Natural killer cell treated with Interleukin-12 subunit alpha and Interleukin-12 subunit beta and Interleukin-15 and Interleukin-18, amount 100 ng/mL, for 72 hours (primary cell): ENCODE measurements around the gene WEE2. TPM values are rescaled to one million over a fixed set of nuclear protein-coding genes. Genes with fewer than 3 reads are reported as not detected.

Source experiments
- total RNA-seq, 2 donors: library from RNA; stranded (reverse); gene quantifications; one replicate each; pipeline ENCODE4 v1.2.3, GENCODE V29; 2022

Gene WEE2
- total RNA-seq, 2 donors from 2014 or later: 0.17 TPM; not detected in 1

Other genes starting within 250 kb of the WEE2 start
- gene AGK, start 156.9 kb upstream of the WEE2 start, total RNA-seq: 100 to 1,000 TPM in 1 of 2 donors, 10 to 100 TPM in 1; 86.9 to 140 TPM
- gene DENND11, start 6.2 kb upstream of the WEE2 start, total RNA-seq: 10 to 100 TPM; 24.7 to 40.0 TPM
- 100 to 1,000 TPM; 163 to 208 TPM for gene SSBP1, start 30.0 kb downstream of the WEE2 start, total RNA-seq
- 1 to 10 TPM in 1 of 2 donors, under 1 TPM in 1; 0.78 to 3.3 TPM for gene TAS2R3, start 55.7 kb downstream of the WEE2 start, total RNA-seq
- 1 to 10 TPM in 1 of 2 donors, under 1 TPM in 1; 0.69 to 1.8 TPM for gene TAS2R4, start 68.3 kb downstream of the WEE2 start, total RNA-seq
- 1 to 10 TPM in 1 of 2 donors, under 1 TPM in 1; 0.83 to 3.0 TPM for gene TAS2R5, start 81.9 kb downstream of the WEE2 start, total RNA-seq
- not detected for gene PRSS37, start 133.1 kb downstream of the WEE2 start, total RNA-seq
- gene OR9A4, start 208.0 kb downstream of the WEE2 start, total RNA-seq: not detected
- gene CLEC5A, start 238.6 kb downstream of the WEE2 start, total RNA-seq: not detected